Measurements from ENCODE around the gene OAS3. TPM values are rescaled to one million over a fixed set of nuclear protein-coding genes. Genes with fewer than 3 reads are reported as not detected.
A peak's percentile ranks its signal among the peaks of the same experiment; 100 is the strongest.

OAS3 gene
- total and polyA plus RNA-seq, 10 of the 15 experiments (the other 5 are each of a cell fraction or from before 2014, with no cell fraction given), result 5.1 to 107 (median 18.0) TPM

DNA sequence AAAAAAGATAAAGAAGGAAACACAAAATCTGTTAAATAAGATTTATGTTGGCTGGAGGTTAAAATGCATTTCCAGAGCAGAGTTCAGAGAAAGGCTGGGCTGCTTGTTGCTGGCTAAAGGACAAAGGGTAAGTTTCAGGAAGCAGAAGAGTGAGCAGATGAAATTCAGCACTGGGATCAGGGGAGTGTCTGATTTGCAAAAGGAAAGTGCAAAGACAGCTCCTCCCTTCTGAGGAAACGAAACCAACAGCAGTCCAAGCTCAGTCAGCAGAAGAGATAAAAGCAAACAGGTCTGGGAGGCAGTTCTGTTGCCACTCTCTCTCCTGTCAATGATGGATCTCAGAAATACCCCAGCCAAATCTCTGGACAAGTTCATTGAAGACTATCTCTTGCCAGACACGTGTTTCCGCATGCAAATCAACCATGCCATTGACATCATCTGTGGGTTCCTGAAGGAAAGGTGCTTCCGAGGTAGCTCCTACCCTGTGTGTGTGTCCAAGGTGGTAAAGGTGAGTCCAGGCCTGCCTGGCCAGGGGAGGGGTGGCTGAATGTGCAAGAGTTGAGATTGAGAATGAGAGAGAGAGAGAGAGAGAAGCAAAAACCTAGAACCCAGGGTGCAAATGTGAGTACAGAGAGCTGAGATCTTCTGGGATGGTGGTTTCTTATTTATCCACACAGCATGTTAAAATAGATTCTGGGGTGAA is 31.4 kb upstream of the OAS3 start, which contains the start of gene OAS1 (continued):
- TF ChIP-seq ELK1 (IDR thresholded peaks at IDR 0.05; ENCODE audit: low read depth, low read length) (no peak), TAF1 (IDR thresholded peaks at IDR 0.05; ENCODE audit: borderline replicate concordance, low read depth, low read length) (peak; percentile 83), BCLAF1 (IDR thresholded peaks at IDR 0.05) (no peak), YY1 (IDR thresholded peaks at IDR 0.05; ENCODE audit: low read depth, low read length) (no peak), POLR2A (IDR thresholded peaks at IDR 0.05; ENCODE audit: low read depth, low read length) (peak; percentile 85), DPF2 (IDR thresholded peaks at IDR 0.05) (no peak), ZNF622 (IDR thresholded peaks at IDR 0.05) (no peak), EZH2 (IDR thresholded peaks at IDR 0.05; ENCODE audit: borderline replicate concordance, control insufficient read depth, low read depth, low read length) (no peak), JUNB (IDR thresholded peaks at IDR 0.05) (no peak), FOXK2 (IDR thresholded peaks at IDR 0.05) (no peak), CBFB (IDR thresholded peaks at IDR 0.05; ENCODE audit: low read depth) (no peak), PBX3 (IDR thresholded peaks at IDR 0.05; ENCODE audit: insufficient replicate concordance, low read depth, low read length) (no peak), TCF3 (IDR thresholded peaks at IDR 0.05; ENCODE audit: borderline replicate concordance, insufficient read depth, low read depth, low read length) (no peak; the same call in 1 of the 2 replicates), NFYA (IDR thresholded peaks at IDR 0.05; ENCODE audit: borderline replicate concordance, low read depth, low read length) (no peak), CHD4 (IDR thresholded peaks at IDR 0.05) (no peak)
- TF ChIP-seq, protein P1, sequence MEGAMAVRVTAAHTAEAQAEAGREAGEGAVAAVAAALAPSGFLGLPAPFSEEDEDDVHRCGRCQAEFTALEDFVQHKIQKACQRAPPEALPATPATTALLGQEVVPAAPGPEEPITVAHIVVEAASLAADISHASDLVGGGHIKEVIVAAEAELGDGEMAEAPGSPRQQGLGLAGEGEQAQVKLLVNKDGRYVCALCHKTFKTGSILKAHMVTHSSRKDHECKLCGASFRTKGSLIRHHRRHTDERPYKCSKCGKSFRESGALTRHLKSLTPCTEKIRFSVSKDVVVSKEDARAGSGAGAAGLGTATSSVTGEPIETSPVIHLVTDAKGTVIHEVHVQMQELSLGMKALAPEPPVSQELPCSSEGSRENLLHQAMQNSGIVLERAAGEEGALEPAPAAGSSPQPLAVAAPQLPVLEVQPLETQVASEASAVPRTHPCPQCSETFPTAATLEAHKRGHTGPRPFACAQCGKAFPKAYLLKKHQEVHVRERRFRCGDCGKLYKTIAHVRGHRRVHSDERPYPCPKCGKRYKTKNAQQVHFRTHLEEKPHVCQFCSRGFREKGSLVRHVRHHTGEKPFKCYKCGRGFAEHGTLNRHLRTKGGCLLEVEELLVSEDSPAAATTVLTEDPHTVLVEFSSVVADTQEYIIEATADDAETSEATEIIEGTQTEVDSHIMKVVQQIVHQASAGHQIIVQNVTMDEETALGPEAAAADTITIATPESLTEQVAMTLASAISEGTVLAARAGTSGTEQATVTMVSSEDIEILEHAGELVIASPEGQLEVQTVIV (IDR thresholded peaks at IDR 0.05; ENCODE audit: borderline replicate concordance, partially characterized antibody), result no peak
- TF ChIP-seq, protein P2, sequence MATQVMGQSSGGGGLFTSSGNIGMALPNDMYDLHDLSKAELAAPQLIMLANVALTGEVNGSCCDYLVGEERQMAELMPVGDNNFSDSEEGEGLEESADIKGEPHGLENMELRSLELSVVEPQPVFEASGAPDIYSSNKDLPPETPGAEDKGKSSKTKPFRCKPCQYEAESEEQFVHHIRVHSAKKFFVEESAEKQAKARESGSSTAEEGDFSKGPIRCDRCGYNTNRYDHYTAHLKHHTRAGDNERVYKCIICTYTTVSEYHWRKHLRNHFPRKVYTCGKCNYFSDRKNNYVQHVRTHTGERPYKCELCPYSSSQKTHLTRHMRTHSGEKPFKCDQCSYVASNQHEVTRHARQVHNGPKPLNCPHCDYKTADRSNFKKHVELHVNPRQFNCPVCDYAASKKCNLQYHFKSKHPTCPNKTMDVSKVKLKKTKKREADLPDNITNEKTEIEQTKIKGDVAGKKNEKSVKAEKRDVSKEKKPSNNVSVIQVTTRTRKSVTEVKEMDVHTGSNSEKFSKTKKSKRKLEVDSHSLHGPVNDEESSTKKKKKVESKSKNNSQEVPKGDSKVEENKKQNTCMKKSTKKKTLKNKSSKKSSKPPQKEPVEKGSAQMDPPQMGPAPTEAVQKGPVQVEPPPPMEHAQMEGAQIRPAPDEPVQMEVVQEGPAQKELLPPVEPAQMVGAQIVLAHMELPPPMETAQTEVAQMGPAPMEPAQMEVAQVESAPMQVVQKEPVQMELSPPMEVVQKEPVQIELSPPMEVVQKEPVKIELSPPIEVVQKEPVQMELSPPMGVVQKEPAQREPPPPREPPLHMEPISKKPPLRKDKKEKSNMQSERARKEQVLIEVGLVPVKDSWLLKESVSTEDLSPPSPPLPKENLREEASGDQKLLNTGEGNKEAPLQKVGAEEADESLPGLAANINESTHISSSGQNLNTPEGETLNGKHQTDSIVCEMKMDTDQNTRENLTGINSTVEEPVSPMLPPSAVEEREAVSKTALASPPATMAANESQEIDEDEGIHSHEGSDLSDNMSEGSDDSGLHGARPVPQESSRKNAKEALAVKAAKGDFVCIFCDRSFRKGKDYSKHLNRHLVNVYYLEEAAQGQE (IDR thresholded peaks at IDR 0.05; ENCODE audit: low read depth, low read length), result peak; percentile 71
- TF ChIP-seq, protein P3, sequence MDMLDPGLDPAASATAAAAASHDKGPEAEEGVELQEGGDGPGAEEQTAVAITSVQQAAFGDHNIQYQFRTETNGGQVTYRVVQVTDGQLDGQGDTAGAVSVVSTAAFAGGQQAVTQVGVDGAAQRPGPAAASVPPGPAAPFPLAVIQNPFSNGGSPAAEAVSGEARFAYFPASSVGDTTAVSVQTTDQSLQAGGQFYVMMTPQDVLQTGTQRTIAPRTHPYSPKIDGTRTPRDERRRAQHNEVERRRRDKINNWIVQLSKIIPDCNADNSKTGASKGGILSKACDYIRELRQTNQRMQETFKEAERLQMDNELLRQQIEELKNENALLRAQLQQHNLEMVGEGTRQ (IDR thresholded peaks at IDR 0.05; ENCODE audit: borderline replicate concordance, low read depth, low read length), result no peak
